A549 treated with GW870086 at 1 μM for 4 hours (cell line): Measurements from ENCODE around the gene SAMD11. TPM values are rescaled to one million over a fixed set of nuclear protein-coding genes. Genes with fewer than 3 reads are reported as not detected.

ENCODE experiments used
- total RNA-seq: library from RNA; stranded (reverse); fragments of 200-300 nt; extraction: Qiagen RNA extraction; gene quantifications from 5 replicates; pipeline ENCODE4 v1.2.3, GENCODE V29; 2022; ENCODE audit warnings: low read depth

Gene SAMD11, protein sequence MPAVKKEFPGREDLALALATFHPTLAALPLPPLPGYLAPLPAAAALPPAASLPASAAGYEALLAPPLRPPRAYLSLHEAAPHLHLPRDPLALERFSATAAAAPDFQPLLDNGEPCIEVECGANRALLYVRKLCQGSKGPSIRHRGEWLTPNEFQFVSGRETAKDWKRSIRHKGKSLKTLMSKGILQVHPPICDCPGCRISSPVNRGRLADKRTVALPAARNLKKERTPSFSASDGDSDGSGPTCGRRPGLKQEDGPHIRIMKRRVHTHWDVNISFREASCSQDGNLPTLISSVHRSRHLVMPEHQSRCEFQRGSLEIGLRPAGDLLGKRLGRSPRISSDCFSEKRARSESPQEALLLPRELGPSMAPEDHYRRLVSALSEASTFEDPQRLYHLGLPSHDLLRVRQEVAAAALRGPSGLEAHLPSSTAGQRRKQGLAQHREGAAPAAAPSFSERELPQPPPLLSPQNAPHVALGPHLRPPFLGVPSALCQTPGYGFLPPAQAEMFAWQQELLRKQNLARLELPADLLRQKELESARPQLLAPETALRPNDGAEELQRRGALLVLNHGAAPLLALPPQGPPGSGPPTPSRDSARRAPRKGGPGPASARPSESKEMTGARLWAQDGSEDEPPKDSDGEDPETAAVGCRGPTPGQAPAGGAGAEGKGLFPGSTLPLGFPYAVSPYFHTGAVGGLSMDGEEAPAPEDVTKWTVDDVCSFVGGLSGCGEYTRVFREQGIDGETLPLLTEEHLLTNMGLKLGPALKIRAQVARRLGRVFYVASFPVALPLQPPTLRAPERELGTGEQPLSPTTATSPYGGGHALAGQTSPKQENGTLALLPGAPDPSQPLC
- 16.9 to 31.9 TPM (median 30.4 TPM) in 5 replicates for total RNA-seq

DNA sequence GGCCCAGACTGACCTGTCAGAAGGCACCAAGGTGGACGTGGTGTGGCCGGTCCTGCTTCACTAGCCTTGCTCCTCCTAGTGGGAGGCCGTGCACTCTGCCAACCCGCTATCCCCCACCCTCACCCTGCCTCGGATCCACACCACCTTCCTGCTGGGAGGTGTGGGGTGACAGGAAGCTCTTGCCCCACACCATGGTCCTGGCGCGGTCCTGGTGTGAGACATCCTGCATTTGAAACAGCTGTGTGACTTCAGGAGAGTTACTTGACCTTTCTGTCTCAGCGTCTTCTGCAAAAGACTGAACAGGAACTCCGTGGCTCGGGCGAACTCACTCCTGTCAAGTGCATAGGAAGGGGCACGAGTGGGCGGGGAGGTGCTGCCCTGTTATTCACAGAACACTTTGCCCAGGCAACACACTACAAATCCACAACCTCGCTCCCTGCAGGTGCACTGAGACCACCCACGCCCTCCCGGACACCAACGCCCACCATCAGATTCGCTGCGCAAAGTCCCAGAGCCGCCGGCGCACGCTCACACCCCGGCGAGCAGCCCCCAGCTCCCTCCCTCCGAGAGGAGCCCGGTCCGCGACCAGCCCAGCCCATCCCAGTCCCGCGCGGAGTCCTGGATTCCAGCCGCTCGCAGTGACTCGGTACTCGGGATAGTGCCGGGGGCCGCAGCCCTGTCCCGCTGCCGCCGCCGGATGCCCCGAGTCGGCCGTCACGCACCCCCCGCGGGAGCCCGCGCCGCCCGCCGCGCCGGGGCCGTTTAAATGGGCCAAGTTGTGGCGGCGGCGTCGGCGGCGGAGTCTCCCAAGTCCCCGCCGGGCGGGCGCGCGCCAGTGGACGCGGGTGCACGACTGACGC lies at the start of gene SAMD11:
Gene SAMD11, plus strand, starts transcription at position 793 of the 860 bp plus-strand sequence. CDS start 509 bp downstream, outside the sequence.

DNA sequence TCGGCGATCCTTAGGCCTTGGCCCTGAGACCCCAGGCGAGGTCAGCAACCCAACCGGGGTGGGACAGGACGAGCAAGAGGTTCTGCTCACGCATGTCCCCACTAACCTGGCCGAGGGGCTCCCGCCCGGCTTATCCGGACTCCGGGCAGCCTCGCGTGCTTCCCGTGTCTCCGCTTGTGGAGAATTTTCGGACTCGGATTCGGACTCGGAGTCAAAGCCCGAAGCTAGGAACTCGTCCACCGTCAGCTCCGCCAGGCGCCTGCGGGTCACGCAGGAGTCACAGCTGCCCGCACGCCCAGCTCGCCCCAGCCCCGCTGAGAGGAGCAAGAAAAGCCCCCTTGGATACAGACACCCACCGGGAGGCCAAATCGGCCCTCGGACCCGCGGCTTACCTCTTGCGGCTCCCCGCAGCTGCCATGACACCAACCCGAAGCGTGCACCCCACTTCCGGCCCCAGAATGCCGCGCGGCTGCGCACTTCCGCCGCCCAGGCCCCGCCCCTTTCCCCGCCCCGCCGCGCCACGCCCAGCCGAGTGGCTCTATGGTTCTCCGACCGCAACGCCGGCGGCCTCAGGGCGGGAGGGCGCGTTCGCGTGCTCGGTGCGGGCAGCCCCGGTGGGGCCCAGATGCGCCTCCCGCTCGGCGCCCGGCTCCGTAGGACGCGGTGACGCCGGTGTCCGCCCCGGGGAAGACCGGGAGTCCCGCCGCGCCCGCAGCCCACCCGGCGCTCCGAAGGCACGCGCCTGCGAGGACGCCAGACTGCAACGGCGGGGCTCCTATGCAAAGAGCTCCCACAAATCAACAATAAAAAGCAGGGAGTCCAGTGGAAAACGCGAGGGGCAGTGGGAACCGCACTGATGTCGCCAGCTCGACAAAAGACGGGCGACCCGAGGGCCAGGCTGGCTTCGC lies 35.4 kb downstream of the SAMD11 start, which contains the start of gene NOC2L:
Gene NOC2L, minus strand, starts transcription at position 434 of the 908 bp plus-strand sequence. Its CDS starts 16 bp downstream, at position 418.

DNA sequence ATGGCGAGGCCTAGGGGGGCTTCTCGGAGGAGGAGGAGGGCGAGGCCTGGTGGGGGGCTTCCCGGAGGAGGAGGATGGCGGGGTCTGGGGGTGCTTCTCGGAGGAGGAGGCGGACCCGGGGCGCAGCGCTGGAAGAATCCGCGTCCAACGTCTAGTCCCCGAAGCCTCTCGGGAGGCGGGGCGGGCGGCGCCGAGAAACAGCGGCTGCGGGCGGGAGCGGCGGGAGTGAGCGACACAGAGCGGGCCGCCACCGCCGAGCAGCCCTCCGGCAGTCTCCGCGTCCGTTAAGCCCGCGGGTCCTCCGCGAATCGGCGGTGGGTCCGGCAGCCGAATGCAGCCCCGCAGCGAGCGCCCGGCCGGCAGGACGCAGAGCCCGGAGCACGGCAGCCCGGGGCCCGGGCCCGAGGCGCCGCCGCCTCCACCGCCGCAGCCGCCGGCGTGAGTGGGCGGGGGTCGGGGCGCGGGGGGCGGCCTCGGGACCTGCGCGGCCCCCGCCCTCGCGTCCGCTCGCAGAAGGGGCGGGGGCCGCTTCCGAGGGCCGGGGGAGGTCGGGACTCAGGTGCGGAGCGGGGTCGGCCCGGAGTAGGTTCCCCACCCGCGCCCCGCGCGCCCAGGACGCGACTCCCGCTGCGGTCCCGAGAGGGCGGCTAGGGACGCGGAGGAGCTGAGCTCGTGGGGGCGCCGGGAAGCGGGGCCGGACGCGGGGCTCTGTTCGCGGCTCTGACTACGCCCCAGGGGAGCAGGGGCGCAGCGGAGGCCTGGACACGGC lies 36.8 kb downstream of the SAMD11 start, which contains the start of gene KLHL17:
Gene KLHL17, plus strand, starts transcription at position 222 of the 769 bp plus-strand sequence. Its CDS starts 110 bp downstream, at position 332.

DNA sequence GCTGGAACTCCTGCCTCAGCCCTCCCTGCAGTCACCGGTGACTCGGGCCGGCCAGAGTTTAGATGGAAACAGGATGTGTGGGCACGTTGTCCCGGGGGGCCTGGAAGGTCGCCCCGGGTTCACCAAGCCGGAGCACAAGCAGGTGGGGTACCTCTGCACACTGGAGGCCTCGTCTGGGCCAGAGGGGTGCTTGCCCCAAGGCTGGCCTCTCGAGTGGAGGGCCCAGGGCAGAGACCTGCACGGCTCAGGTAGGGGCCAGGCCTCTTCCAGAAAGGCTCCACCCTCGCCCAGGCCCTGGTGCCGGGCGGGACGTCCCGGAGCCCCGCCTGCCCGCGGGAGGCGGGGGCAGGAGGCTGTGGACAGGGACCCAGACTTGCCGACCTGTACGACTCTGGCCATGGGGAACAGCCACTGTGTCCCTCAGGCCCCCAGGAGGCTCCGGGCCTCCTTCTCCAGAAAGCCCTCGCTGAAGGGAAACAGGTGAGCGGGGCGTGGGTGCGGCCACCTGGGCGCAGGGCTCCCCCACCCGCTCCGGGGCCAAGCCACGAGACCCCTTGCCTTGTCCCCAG lies 42.5 kb downstream of the SAMD11 start, which contains the start of gene PLEKHN1:
Gene PLEKHN1, plus strand, starts transcription at position 348 of the 569 bp plus-strand sequence. Its CDS starts 50 bp downstream, at position 398.

DNA sequence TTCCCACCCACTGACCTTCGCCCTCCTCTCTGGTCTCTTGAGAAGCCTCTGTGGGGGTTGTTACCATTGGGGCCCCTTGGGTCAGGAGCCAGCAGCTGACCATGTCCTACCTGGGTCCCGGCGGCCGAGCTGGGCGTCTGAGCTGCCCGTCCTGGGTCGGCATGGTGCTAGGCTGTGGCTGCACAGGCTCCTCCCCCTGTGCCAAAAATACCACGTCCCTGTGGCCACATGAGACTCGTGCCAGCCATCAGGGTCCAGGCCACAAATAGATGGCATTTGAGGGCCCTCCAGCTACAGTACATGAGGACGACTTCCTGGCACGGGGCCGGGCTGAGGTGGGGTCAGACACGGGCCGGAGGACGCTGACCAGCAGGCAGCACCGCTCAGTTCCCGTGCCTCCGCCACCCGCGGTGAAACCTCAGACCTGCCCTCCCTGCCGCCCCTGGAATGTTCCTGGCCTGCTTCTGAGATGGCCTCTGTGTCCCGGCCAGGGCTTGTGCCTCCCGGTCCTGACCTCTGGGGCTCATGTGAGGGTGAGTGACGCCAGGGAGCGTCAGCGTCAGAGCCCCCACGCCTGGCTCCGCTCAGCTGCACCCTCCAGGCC lies 58.3 kb downstream of the SAMD11 start, which contains the start of gene PERM1:
Gene PERM1, minus strand, starts transcription at position 139 of the 604 bp plus-strand sequence. CDS start 1,064 bp downstream, outside the sequence.

Other genes starting within 250 kb of the SAMD11 start
- not detected in 5 replicates for gene OR4F16, start 237.3 kb upstream of the SAMD11 start, total RNA-seq
- gene NOC2L, start 35.3 kb downstream of the SAMD11 start, total RNA-seq, result 67.6 to 85.4 TPM (median 84.8 TPM) in 5 replicates
- gene KLHL17, start 36.7 kb downstream of the SAMD11 start, total RNA-seq, result 9.1 to 16.4 TPM (median 15.4 TPM) in 5 replicates
- 4.0 to 5.8 TPM (median 4.9 TPM) in 5 replicates for gene PLEKHN1, start 42.6 kb downstream of the SAMD11 start, total RNA-seq
- 0.05 to 0.19 TPM (median 0.18 TPM) in 3 of 5 replicates, not detected in the others for gene PERM1, start 58.2 kb downstream of the SAMD11 start, total RNA-seq
- gene HES4, start 76.2 kb downstream of the SAMD11 start, total RNA-seq, result 29.4 to 60.9 TPM (median 54.8 TPM) in 5 replicates
- 19.1 to 22.3 TPM (median 19.9 TPM) in 5 replicates for gene ISG15, start 89.6 kb downstream of the SAMD11 start, total RNA-seq
- gene AGRN, start 96.2 kb downstream of the SAMD11 start, total RNA-seq, result 76.1 to 112 TPM (median 108 TPM) in 5 replicates
- 0.14 to 0.42 TPM (median 0.31 TPM) in 5 replicates for gene RNF223, start 150.4 kb downstream of the SAMD11 start, total RNA-seq
- gene C1orf159, start 192.2 kb downstream of the SAMD11 start, total RNA-seq, result 9.8 to 14.4 TPM (median 13.9 TPM) in 5 replicates
- gene TTLL10, start 250.0 kb downstream of the SAMD11 start, total RNA-seq, result not detected in 5 replicates